Mesothelial cell of epicardium (in vitro differentiated cells): Measurements from ENCODE around the gene HPS4. TPM values are rescaled to one million over a fixed set of nuclear protein-coding genes. Genes with fewer than 3 reads are reported as not detected.

ENCODE experiments used
- DNase-seq, 2 experiments: peaks; one replicate each; pipeline ENCODE4 v3.0.0; 2021; ENCODE audit warnings: low spot score in 2 of 2; ENCODE audit not compliant: unreplicated experiment in 2 of 2
- H3K27ac Mint-ChIP-seq: 2 replicates; pipeline ENCODE4 v1.8.0; 2021; ENCODE audit warnings: mixed read lengths
- H3K27me3 Mint-ChIP-seq: 2 replicates; pipeline ENCODE4 v1.8.0; 2021; ENCODE audit warnings: low read depth, mixed read lengths
- H3K36me3 Mint-ChIP-seq: 2 replicates; pipeline ENCODE4 v1.8.0; 2021; ENCODE audit warnings: mixed read lengths
- H3K4me1 Mint-ChIP-seq: 2 replicates; pipeline ENCODE4 v1.8.0; 2021; ENCODE audit warnings: mixed read lengths
- H3K4me3 Mint-ChIP-seq: 2 replicates; pipeline ENCODE4 v1.8.0; 2021; ENCODE audit warnings: mild to moderate bottlenecking, moderate library complexity, mixed read lengths
- H3K9me3 Mint-ChIP-seq: 2 replicates; pipeline ENCODE4 v1.8.0; 2021; ENCODE audit warnings: mixed read lengths
- CTCF ChIP-seq: fragments of 200-600 bp; sonication (generic); IDR thresholded peaks from one replicate; pipeline ENCODE4 v1.5.0; 2021; ENCODE audit warnings: antibody characterized with exemption; ENCODE audit not compliant: unreplicated experiment
- total RNA-seq: library from RNA; stranded (reverse); gene quantifications from 3 replicates; pipeline ENCODE4 v1.2.1, GENCODE V29; 2021

The HPS4 gene
- total RNA-seq, 1 donor from 2014 or later, result 55.6 TPM

GRCh38 chr22:26515931-26516330 lies 32.3 kb upstream of the HPS4 start:
- H3K9me3 Mint-ChIP-seq, result no peaks in the 10 kb centered on the region
- H3K27ac Mint-ChIP-seq, result no peak overlapping the region
- no peaks in the 10 kb centered on the region for H3K27me3 Mint-ChIP-seq
- no peaks in the 10 kb centered on the region for H3K36me3 Mint-ChIP-seq
- no peak for DNase-seq
- peaks cover 30% of the 10 kb centered on the region for H3K4me1 Mint-ChIP-seq
- H3K4me3 Mint-ChIP-seq, result no peak overlapping the region
- no peak for TF ChIP-seq CTCF

- Mint-ChIP-seq H3K4me1 (peaks cover 35% of the 10 kb centered on the region), H3K27ac (no peak overlapping the region), H3K36me3 (peaks cover 4% of the 10 kb centered on the region), H3K9me3 (no peaks in the 10 kb centered on the region), H3K27me3 (no peaks in the 10 kb centered on the region), H3K4me3 (no peak overlapping the region)
- no peak for DNase-seq
- TF ChIP-seq CTCF, result no peak
Measured at GRCh38 chr22:26514419-26515161, 31.0 kb upstream of the HPS4 start.

GRCh38 chr22:26513838-26514237 lies 30.3 kb upstream of the HPS4 start:
- DNase-seq, result no peak
- no peak for TF ChIP-seq CTCF
- H3K36me3 Mint-ChIP-seq, result peaks cover 10% of the 10 kb centered on the region
- H3K27me3 Mint-ChIP-seq, result no peaks in the 10 kb centered on the region
- H3K4me3 Mint-ChIP-seq, result peak overlapping the region; percentile 100
- H3K27ac Mint-ChIP-seq, result no peak overlapping the region
- no peaks in the 10 kb centered on the region for H3K9me3 Mint-ChIP-seq
- H3K4me1 Mint-ChIP-seq, result peaks cover 35% of the 10 kb centered on the region

GRCh38 chr22:26512149-26512793 lies 28.7 kb upstream of the HPS4 start, which contains the start of gene TFIP11:
TFIP11 (minus strand) TSS chr22:26512473; CDS start chr22:26510272, 2,201 bp downstream.
- no peak for TF ChIP-seq CTCF
- Mint-ChIP-seq H3K4me1 (peaks cover 35% of the 10 kb centered on the region), H3K27ac (peak within 1 kb of the TSS; percentile 99), H3K36me3 (peaks cover 10% of the 10 kb centered on the region), H3K4me3 (peak within 1 kb of the TSS; percentile 100), H3K27me3 (no peaks in the 10 kb centered on the region), H3K9me3 (no peaks in the 10 kb centered on the region)
- DNase-seq, result peak; percentile 89 to 95

- Mint-ChIP-seq H3K9me3 (no peaks in the 10 kb centered on the region), H3K27ac (no peak overlapping the region), H3K4me1 (peaks cover 24% of the 10 kb centered on the region), H3K27me3 (no peaks in the 10 kb centered on the region), H3K4me3 (no peak overlapping the region), H3K36me3 (peaks cover 28% of the 10 kb centered on the region)
- no peak for DNase-seq
- TF ChIP-seq CTCF, result no peak
Measured at GRCh38 chr22:26508148-26508547, 24.6 kb upstream of the HPS4 start.
